Endothelial cell of umbilical vein (primary cell): Measurements from ENCODE around the gene GALNT10. TPM values are rescaled to one million over a fixed set of nuclear protein-coding genes. Genes with fewer than 3 reads are reported as not detected.

Experiments used
- BruUV-seq: library from RNA; stranded (reverse); fragments of 400-500 nt; replicated peaks from 2 replicates; lab custom pipeline; 2021; lab: Mats Ljungman, UMichigan
- CTCF ChIA-PET: fragments of 300-600, 350-600 bp; sonication (Branson Sonifier 250); formaldehyde crosslinking; loops from one replicate; lab custom pipeline; 2021; ENCODE audit warnings: antibody characterized with exemption, inconsistent platforms; lab: Charles Lee
- POLR2A ChIA-PET: fragments of 300-600, 350-600 bp; sonication (Branson Sonifier 250); formaldehyde crosslinking; loops from one replicate; lab custom pipeline; 2021; ENCODE audit warnings: antibody characterized with exemption, inconsistent platforms; lab: Charles Lee
- DNase-seq: peaks from one replicate; pipeline ENCODE4 v3.0.0-alpha.2; 2011; ENCODE audit warnings: low read depth, low spot score
- FAIRE-seq: peaks from 2 replicates; lab custom pipeline; 2011; peaks lifted over from hg19 to GRCh38; lab: Jason Lieb, UNC
- H2AFZ ChIP-seq: 2 replicates; pipeline ENCODE4 v1.6.0; 2012; ENCODE audit warnings: low read depth, low read length, control low read depth, inconsistent platforms
- H3K27ac ChIP-seq: 2 replicates; pipeline ENCODE4 v1.5.1; 2011; ENCODE audit warnings: low read depth, mild to moderate bottlenecking, control low read depth, low read length, moderate library complexity; ENCODE audit not compliant: insufficient read depth
- H3K27me3 ChIP-seq, 2 experiments: 2 replicates each; pipeline versions ENCODE4 v1.6.0 to v1.6.1; 2011; ENCODE audit warnings: low read length in 2 of 2, mixed read lengths in 1 of 2; ENCODE audit not compliant: control insufficient read depth in 2 of 2, insufficient read depth in 2 of 2
- H3K36me3 ChIP-seq, 2 experiments: 2 replicates in 1 of 2; 3 replicates in 1 of 2; pipeline ENCODE4 v1.5.1; 2011; ENCODE audit warnings: low read length in 2 of 2, mild to moderate bottlenecking in 1 of 2, moderate library complexity in 1 of 2; ENCODE audit not compliant: control insufficient read depth in 2 of 2, insufficient read depth in 2 of 2; ENCODE audit errors: extremely low read depth in 1 of 2
- H3K4me1 ChIP-seq: 3 replicates; pipeline ENCODE4 v1.5.1; 2011; ENCODE audit warnings: mild to moderate bottlenecking, low read length; ENCODE audit not compliant: control insufficient read depth, insufficient read depth; ENCODE audit errors: extremely low read depth
- H3K4me2 ChIP-seq: 2 replicates; pipeline ENCODE4 v1.6.1; 2011; ENCODE audit warnings: low read length, control low read depth, mixed read lengths; ENCODE audit not compliant: insufficient read depth
- H3K4me3 ChIP-seq, 3 experiments: fragments of 200-600 bp in 1 of 3; sonication (generic), shearing (Covaris generic) in 1 of 3; replicated peaks in 1 of 3; 2 replicates each; pipeline ENCODE4 v1.5.1; 2011 to 2016; ENCODE audit warnings: control low read depth in 3 of 3, low read length in 3 of 3, mild to moderate bottlenecking in 2 of 3, inconsistent platforms in 1 of 3, low read depth in 1 of 3, moderate library complexity in 1 of 3; ENCODE audit not compliant: insufficient read depth in 1 of 3
- H3K79me2 ChIP-seq: 2 replicates; pipeline ENCODE4 v1.6.0; 2012; ENCODE audit warnings: low read length, inconsistent platforms; ENCODE audit not compliant: control insufficient read depth, insufficient read depth
- H3K9ac ChIP-seq: replicated peaks from 2 replicates; pipeline ENCODE3; 2011; ENCODE audit warnings: low read length, control low read depth; ENCODE audit not compliant: insufficient read depth; ENCODE audit errors: extremely low read depth
- H3K9me1 ChIP-seq: replicated peaks from 3 replicates; pipeline ENCODE4 v1.6.0; 2011; ENCODE audit warnings: mild to moderate bottlenecking, low read length; ENCODE audit not compliant: control insufficient read depth, insufficient read depth; ENCODE audit errors: extremely low read depth
- H3K9me3 ChIP-seq: replicated peaks from 2 replicates; pipeline ENCODE4 v1.5.1; 2012; ENCODE audit warnings: low read length, inconsistent platforms; ENCODE audit not compliant: control insufficient read depth, insufficient read depth
- H4K20me1 ChIP-seq: replicated peaks from 2 replicates; pipeline ENCODE3; 2011; ENCODE audit warnings: mild to moderate bottlenecking, low read length; ENCODE audit not compliant: control insufficient read depth, insufficient read depth; ENCODE audit errors: extremely low read depth
- CTCF ChIP-seq, 2 donors: IDR thresholded peaks; 1 replicate in 1 of 2; 2 replicates in 1 of 2; pipeline ENCODE4 v1.5.1; 2011; ENCODE audit warnings: low read length in 2 of 2, mild to moderate bottlenecking in 2 of 2, moderate library complexity in 2 of 2, control low read depth in 1 of 2, inconsistent platforms in 1 of 2, low read depth in 1 of 2; ENCODE audit not compliant: insufficient read depth in 1 of 2; ENCODE audit errors: extremely low read depth in 1 of 2
- EZH2 ChIP-seq: IDR thresholded peaks from 2 replicates; pipeline ENCODE4 v1.6.1; 2012; ENCODE audit warnings: borderline replicate concordance, low read depth, mild to moderate bottlenecking, moderate library complexity, low read length, inconsistent platforms; ENCODE audit not compliant: severe bottlenecking
- FOS ChIP-seq: IDR thresholded peaks from 2 replicates; pipeline ENCODE4 v1.6.1; 2011; ENCODE audit warnings: mild to moderate bottlenecking, low read length, moderate library complexity, borderline replicate concordance; ENCODE audit not compliant: insufficient read depth
- GATA2 ChIP-seq: IDR thresholded peaks from 2 replicates; pipeline ENCODE4 v1.7.0; 2011; ENCODE audit warnings: low read depth, mild to moderate bottlenecking, moderate library complexity, mixed read lengths, low read length; ENCODE audit not compliant: insufficient read length, insufficient read depth
- JUN ChIP-seq: IDR thresholded peaks from 2 replicates; pipeline ENCODE4 v1.6.1; 2011; ENCODE audit warnings: borderline replicate concordance, low read depth; ENCODE audit not compliant: insufficient read length, insufficient read depth
- dilution Hi-C: fragments of 300-500 bp; cut with MboI; formaldehyde crosslinking; loops from one replicate; pipeline ENCODE4 v1.15.0; 2019; ENCODE audit warnings: low sequenced_read_pairs; ENCODE audit not compliant: extremely low pct_ligation_motif_present
- intact Hi-C: fragments of 100-400 bp; cut with micrococcal nuclease; formaldehyde crosslinking; loops from one replicate; pipeline ENCODE4 v1.10.0; 2022
- polyA plus RNA-seq, 4 experiments: library from polyadenylated mRNA; depleted of rRNA in 3 of 4; stranded (reverse) in 3 of 4; unstranded in 1 of 4; fragments of >200 nt; gene quantifications; 2 replicates each; pipeline versions ENCODE4 v1.2.1 to v1.2.3, GENCODE V29; 2011 to 2012; ENCODE audit warnings: missing spikeins in 1 of 4
- total RNA-seq: library from RNA; stranded (reverse); gene quantifications from 2 replicates; pipeline ENCODE4 v1.2.3, GENCODE V29; 2021
- TF ChIP-seq, protein P1 (sequence below): IDR thresholded peaks from 2 replicates; pipeline ENCODE4 v1.6.1; 2011; ENCODE audit not compliant: insufficient read depth, insufficient read length

Gene GALNT10
- total and polyA plus RNA-seq, 2 donors (not counting 3 experiments of a cell fraction or from before 2014, with no cell fraction given), result 70.2 to 77.6 TPM

- H3K4me2 ChIP-seq, result no peak overlapping the region
- TF ChIP-seq, protein P1, sequence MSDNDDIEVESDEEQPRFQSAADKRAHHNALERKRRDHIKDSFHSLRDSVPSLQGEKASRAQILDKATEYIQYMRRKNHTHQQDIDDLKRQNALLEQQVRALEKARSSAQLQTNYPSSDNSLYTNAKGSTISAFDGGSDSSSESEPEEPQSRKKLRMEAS, result no peak
- TF ChIP-seq EZH2 (no peak), JUN (no peak), FOS (no peak), GATA2 (no peak), CTCF (IDR thresholded peaks at IDR 0.05; ENCODE audit: extremely low read depth in 1 of 2, insufficient read depth in 1 of 2, low read depth in 1 of 2, low read length in 2 of 2) (no peak)
- no peak overlapping the region for H3K4me3 ChIP-seq
- dilution Hi-C loops (no loop called here), intact Hi-C loops (no loop called here)
- ChIA-PET POLR2A (no interaction called here), CTCF (interaction anchor here (1.0 kb wide), 1 partner anchor 160 kb away, joined by 3 read pairs; no protein-coding TSS in a partner anchor)
- H3K36me3 ChIP-seq, result no peaks in the 10 kb centered on the region
- no peaks in the 10 kb centered on the region for H3K79me2 ChIP-seq
- no peaks in the 10 kb centered on the region for H3K27me3 ChIP-seq
- no peaks in the 10 kb centered on the region for H4K20me1 ChIP-seq
- BruUV-seq, result no TSS peak
- no peak overlapping the region for H3K27ac ChIP-seq
- H3K4me1 ChIP-seq, result peaks cover 3% of the 10 kb centered on the region
- H3K9ac ChIP-seq, result no peak overlapping the region
- no peaks in the 10 kb centered on the region for H3K9me1 ChIP-seq
- DNase-seq (no peak), FAIRE-seq (no peak)
- H2AFZ ChIP-seq, result no peak overlapping the region
- no peaks in the 10 kb centered on the region for H3K9me3 ChIP-seq
Measured at GRCh38 chr5:154351141-154351540, 160.6 kb downstream of the GALNT10 start.
